Calu3 (cell line): ENCODE results near the gene LSR. TPM values are rescaled to one million over a fixed set of nuclear protein-coding genes. Genes with fewer than 3 reads are reported as not detected.

Source experiments
- BruUV-seq: library from RNA; stranded (reverse); fragments of 400-500 nt; replicated peaks from 2 replicates; lab custom pipeline; 2021; lab: Mats Ljungman, UMichigan
- CTCF ChIA-PET: fragments of 300-600 bp; sonication (Branson Sonifier 250); formaldehyde crosslinking; loops from one replicate; lab custom pipeline; 2022; ENCODE audit warnings: antibody characterized with exemption; lab: Charles Lee
- DNase-seq: peaks from one replicate; pipeline ENCODE4 v3.0.0; 2022
- H3K27ac Mint-ChIP-seq: one replicate; pipeline ENCODE4 v1.8.0; 2022; ENCODE audit warnings: mixed read lengths; ENCODE audit not compliant: unreplicated experiment
- H3K27me3 Mint-ChIP-seq: one replicate; pipeline ENCODE4 v1.8.0; 2022; ENCODE audit warnings: mixed read lengths; ENCODE audit not compliant: unreplicated experiment
- H3K36me3 Mint-ChIP-seq: one replicate; pipeline ENCODE4 v1.8.0; 2022; ENCODE audit warnings: mild to moderate bottlenecking, moderate library complexity, mixed read lengths; ENCODE audit not compliant: insufficient read depth, unreplicated experiment
- H3K4me1 Mint-ChIP-seq: one replicate; pipeline ENCODE4 v1.8.0; 2022; ENCODE audit warnings: mild to moderate bottlenecking, low read depth, mixed read lengths; ENCODE audit not compliant: unreplicated experiment
- H3K4me3 Mint-ChIP-seq: one replicate; pipeline ENCODE4 v1.8.0; 2022; ENCODE audit warnings: mild to moderate bottlenecking, low read depth, moderate library complexity, mixed read lengths; ENCODE audit not compliant: unreplicated experiment
- H3K9me3 Mint-ChIP-seq: one replicate; pipeline ENCODE4 v1.8.0; 2022; ENCODE audit warnings: low read depth, mixed read lengths; ENCODE audit not compliant: unreplicated experiment
- CTCF ChIP-seq: fragments of 200-600 bp; IDR thresholded peaks from one replicate; pipeline ENCODE4 v1.8.0; 2022; ENCODE audit warnings: antibody characterized with exemption; ENCODE audit not compliant: unreplicated experiment
- intact Hi-C: fragments of 100-400 bp; cut with micrococcal nuclease; formaldehyde crosslinking; loops from one replicate; pipeline ENCODE4 v1.10.0; 2022; ENCODE audit not compliant: unreplicated experiment
- total RNA-seq: library from RNA; stranded (reverse); gene quantifications from 2 replicates; pipeline ENCODE4 v1.2.3, GENCODE V29; 2022

The LSR gene
- total RNA-seq, 1 experiment from 2014 or later: 494 TPM

DNA sequence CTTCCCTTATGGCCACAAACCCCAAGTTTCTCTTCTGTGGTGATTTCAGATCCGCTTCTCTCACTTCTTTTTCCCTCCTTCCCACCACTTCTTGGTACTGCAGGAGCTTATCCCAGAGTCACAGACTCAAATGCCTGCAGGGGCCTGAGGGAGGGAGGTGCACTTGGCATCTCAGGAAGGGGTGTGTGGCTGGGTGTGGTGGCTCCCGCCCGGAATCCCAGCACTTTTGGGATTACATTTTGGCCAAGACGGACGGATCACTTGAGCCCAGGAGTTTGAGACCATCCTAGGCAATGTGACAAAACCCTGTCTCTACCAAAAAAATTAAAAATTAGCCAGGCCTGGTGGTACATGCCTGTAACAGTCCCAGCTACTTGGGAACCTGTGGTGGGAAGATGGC is 25.5 kb downstream of the LSR start:
- no TSS peak for BruUV-seq
- Mint-ChIP-seq H3K27me3 (no peaks in the 10 kb centered on the region), H3K4me1 (no peaks in the 10 kb centered on the region), H3K4me3 (no peak overlapping the region), H3K9me3 (no peaks in the 10 kb centered on the region), H3K27ac (no peak overlapping the region), H3K36me3 (peaks cover 84% of the 10 kb centered on the region)
- no peak for DNase-seq
- CTCF ChIA-PET: interaction anchor here (0.5 to 1.4 kb wide), 2 partner anchors 11 to 58 kb away, joined by 3 to 4 read pairs; no protein-coding TSS in a partner anchor
- no peak for TF ChIP-seq CTCF
- intact Hi-C loops: no loop called here

- Mint-ChIP-seq H3K4me3 (no peak overlapping the region), H3K9me3 (no peaks in the 10 kb centered on the region), H3K4me1 (no peaks in the 10 kb centered on the region), H3K36me3 (peaks cover 72% of the 10 kb centered on the region), H3K27ac (no peak overlapping the region), H3K27me3 (peaks cover 10% of the 10 kb centered on the region)
- intact Hi-C loops: no loop called here
- CTCF ChIA-PET: no interaction called here
- TF ChIP-seq CTCF: no peak
- no TSS peak for BruUV-seq
- no peak for DNase-seq
Measured at GRCh38 chr19:35276706-35277281, 28.0 kb downstream of the LSR start.

- BruUV-seq: no TSS peak
- peaks cover 58% of the 10 kb centered on the region for H3K36me3 Mint-ChIP-seq
- H3K9me3 Mint-ChIP-seq: no peaks in the 10 kb centered on the region
- no peak for TF ChIP-seq CTCF
- H3K4me1 Mint-ChIP-seq: no peaks in the 10 kb centered on the region
- no peak overlapping the region for H3K4me3 Mint-ChIP-seq
- H3K27ac Mint-ChIP-seq: no peak overlapping the region
- intact Hi-C loops: no loop called here
- no peak for DNase-seq
- CTCF ChIA-PET: no interaction called here
- H3K27me3 Mint-ChIP-seq: peaks cover 29% of the 10 kb centered on the region
Measured at GRCh38 chr19:35278578-35279284, 29.9 kb downstream of the LSR start.

GRCh38 chr19:35279374-35279773 is 30.6 kb downstream of the LSR start:
- no peaks in the 10 kb centered on the region for H3K9me3 Mint-ChIP-seq
- H3K4me3 Mint-ChIP-seq: no peak overlapping the region
- H3K27ac Mint-ChIP-seq: no peak overlapping the region
- TSS peak; percentile 57 for BruUV-seq
- H3K36me3 Mint-ChIP-seq: peaks cover 56% of the 10 kb centered on the region
- CTCF ChIA-PET: no interaction called here
- no peak for TF ChIP-seq CTCF
- intact Hi-C loops: no loop called here
- H3K4me1 Mint-ChIP-seq: no peaks in the 10 kb centered on the region
- peaks cover 32% of the 10 kb centered on the region for H3K27me3 Mint-ChIP-seq
- DNase-seq: no peak
